ENCODE data around the gene SEMA4D.

SEMA4D gene

GRCh38 chr9:89440046-89440445 is 57.9 kb downstream of the SEMA4D start:
- Histone ChIP-seq H3K27me3 (ENCODE audit: control insufficient read depth, insufficient read depth, low read length) (no peaks in the 10 kb centered on the region), H3K9me3 (ENCODE audit: control insufficient read depth, low read length) (no peaks in the 10 kb centered on the region), H3K4me2 (ENCODE audit: low read length) (no peak overlapping the region), H3K79me2 (no peaks in the 10 kb centered on the region), H3K27ac (no peak overlapping the region), H2AFZ (no peak overlapping the region), H3K4me3 (ENCODE audit: low read depth, low read length) (no peak overlapping the region), H3K36me3 (ENCODE audit: control insufficient read depth, insufficient read depth, low read length) (no peaks in the 10 kb centered on the region), H3K9ac (no peak overlapping the region), H3K4me1 (no peaks in the 10 kb centered on the region)
- TF ChIP-seq, protein P1, sequence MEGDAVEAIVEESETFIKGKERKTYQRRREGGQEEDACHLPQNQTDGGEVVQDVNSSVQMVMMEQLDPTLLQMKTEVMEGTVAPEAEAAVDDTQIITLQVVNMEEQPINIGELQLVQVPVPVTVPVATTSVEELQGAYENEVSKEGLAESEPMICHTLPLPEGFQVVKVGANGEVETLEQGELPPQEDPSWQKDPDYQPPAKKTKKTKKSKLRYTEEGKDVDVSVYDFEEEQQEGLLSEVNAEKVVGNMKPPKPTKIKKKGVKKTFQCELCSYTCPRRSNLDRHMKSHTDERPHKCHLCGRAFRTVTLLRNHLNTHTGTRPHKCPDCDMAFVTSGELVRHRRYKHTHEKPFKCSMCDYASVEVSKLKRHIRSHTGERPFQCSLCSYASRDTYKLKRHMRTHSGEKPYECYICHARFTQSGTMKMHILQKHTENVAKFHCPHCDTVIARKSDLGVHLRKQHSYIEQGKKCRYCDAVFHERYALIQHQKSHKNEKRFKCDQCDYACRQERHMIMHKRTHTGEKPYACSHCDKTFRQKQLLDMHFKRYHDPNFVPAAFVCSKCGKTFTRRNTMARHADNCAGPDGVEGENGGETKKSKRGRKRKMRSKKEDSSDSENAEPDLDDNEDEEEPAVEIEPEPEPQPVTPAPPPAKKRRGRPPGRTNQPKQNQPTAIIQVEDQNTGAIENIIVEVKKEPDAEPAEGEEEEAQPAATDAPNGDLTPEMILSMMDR (IDR thresholded peaks at IDR 0.05) = no peak

- Histone ChIP-seq H3K4me1 (no peaks in the 10 kb centered on the region), H3K27me3 (ENCODE audit: control insufficient read depth, insufficient read depth, low read length) (no peaks in the 10 kb centered on the region), H3K79me2 (no peaks in the 10 kb centered on the region), H3K27ac (no peak overlapping the region), H3K4me3 (ENCODE audit: low read depth, low read length) (no peak overlapping the region), H2AFZ (no peak overlapping the region), H3K4me2 (ENCODE audit: low read length) (no peak overlapping the region), H3K36me3 (ENCODE audit: control insufficient read depth, insufficient read depth, low read length) (no peaks in the 10 kb centered on the region), H3K9me3 (ENCODE audit: control insufficient read depth, low read length) (no peaks in the 10 kb centered on the region), H3K9ac (no peak overlapping the region)
- TF ChIP-seq, protein P1 (IDR thresholded peaks at IDR 0.05) = no peak
These were observed 58.3 kb downstream of the SEMA4D start for GRCh38 chr9:89439571-89439970.

- Histone ChIP-seq H3K9ac (no peak overlapping the region), H3K36me3 (ENCODE audit: control insufficient read depth, insufficient read depth, low read length) (no peaks in the 10 kb centered on the region), H3K4me2 (ENCODE audit: low read length) (no peak overlapping the region), H3K4me1 (no peaks in the 10 kb centered on the region), H3K79me2 (no peaks in the 10 kb centered on the region), H3K4me3 (ENCODE audit: low read depth, low read length) (no peak overlapping the region), H3K9me3 (ENCODE audit: control insufficient read depth, low read length) (no peaks in the 10 kb centered on the region), H2AFZ (no peak overlapping the region), H3K27me3 (ENCODE audit: control insufficient read depth, insufficient read depth, low read length) (no peaks in the 10 kb centered on the region), H3K27ac (no peak overlapping the region)
- TF ChIP-seq, protein P1 (IDR thresholded peaks at IDR 0.05) = no peak
These were observed 59.7 kb downstream of the SEMA4D start for GRCh38 chr9:89438194-89438593.

GRCh38 chr9:89437772-89438171 is 60.1 kb downstream of the SEMA4D start:
- H3K36me3 ChIP-seq (ENCODE audit: control insufficient read depth, insufficient read depth, low read length) = no peaks in the 10 kb centered on the region
- no peak overlapping the region for H3K4me3 ChIP-seq (ENCODE audit: low read depth, low read length)
- H3K4me2 ChIP-seq (ENCODE audit: low read length) = no peak overlapping the region
- no peaks in the 10 kb centered on the region for H3K27me3 ChIP-seq (ENCODE audit: control insufficient read depth, insufficient read depth, low read length)
- H3K4me1 ChIP-seq = no peaks in the 10 kb centered on the region
- no peaks in the 10 kb centered on the region for H3K79me2 ChIP-seq
- TF ChIP-seq, protein P1 (IDR thresholded peaks at IDR 0.05) = no peak
- H2AFZ ChIP-seq = no peak overlapping the region
- no peak overlapping the region for H3K9ac ChIP-seq
- H3K27ac ChIP-seq = no peak overlapping the region
- H3K9me3 ChIP-seq (ENCODE audit: control insufficient read depth, low read length) = no peaks in the 10 kb centered on the region

GRCh38 chr9:89436963-89437625 is 60.8 kb downstream of the SEMA4D start:
- Histone ChIP-seq H3K9me3 (ENCODE audit: control insufficient read depth, low read length) (no peaks in the 10 kb centered on the region), H3K4me2 (ENCODE audit: low read length) (no peak overlapping the region), H3K4me1 (no peaks in the 10 kb centered on the region), H3K9ac (no peak overlapping the region), H3K27me3 (ENCODE audit: control insufficient read depth, insufficient read depth, low read length) (no peaks in the 10 kb centered on the region), H2AFZ (no peak overlapping the region), H3K36me3 (ENCODE audit: control insufficient read depth, insufficient read depth, low read length) (no peaks in the 10 kb centered on the region), H3K27ac (no peak overlapping the region), H3K4me3 (ENCODE audit: low read depth, low read length) (no peak overlapping the region), H3K79me2 (no peaks in the 10 kb centered on the region)
- TF ChIP-seq, protein P1 (IDR thresholded peaks at IDR 0.05) = no peak

All from parathyroid adenoma (tissue), 2 donors.